Endothelial cell of umbilical vein (primary cell): ENCODE results near the gene UBASH3A. TPM values are rescaled to one million over a fixed set of nuclear protein-coding genes. Genes with fewer than 3 reads are reported as not detected.

ENCODE experiments used
- BruUV-seq: library from RNA; stranded (reverse); fragments of 400-500 nt; replicated peaks from 2 replicates; lab custom pipeline; 2021; lab: Mats Ljungman, UMichigan
- CTCF ChIA-PET: fragments of 300-600, 350-600 bp; sonication (Branson Sonifier 250); formaldehyde crosslinking; loops from one replicate; lab custom pipeline; 2021; ENCODE audit warnings: antibody characterized with exemption, inconsistent platforms; lab: Charles Lee
- POLR2A ChIA-PET: fragments of 300-600, 350-600 bp; sonication (Branson Sonifier 250); formaldehyde crosslinking; loops from one replicate; lab custom pipeline; 2021; ENCODE audit warnings: antibody characterized with exemption, inconsistent platforms; lab: Charles Lee
- DNase-seq: peaks from one replicate; pipeline ENCODE4 v3.0.0-alpha.2; 2011; ENCODE audit warnings: low read depth, low spot score
- FAIRE-seq: peaks from 2 replicates; lab custom pipeline; 2011; peaks lifted over from hg19 to GRCh38; lab: Jason Lieb, UNC
- H2AFZ ChIP-seq: 2 replicates; pipeline ENCODE4 v1.6.0; 2012; ENCODE audit warnings: low read depth, low read length, control low read depth, inconsistent platforms
- H3K27ac ChIP-seq: 2 replicates; pipeline ENCODE4 v1.5.1; 2011; ENCODE audit warnings: low read depth, mild to moderate bottlenecking, control low read depth, low read length, moderate library complexity; ENCODE audit not compliant: insufficient read depth
- H3K27me3 ChIP-seq, 2 experiments: 2 replicates each; pipeline versions ENCODE4 v1.6.0 to v1.6.1; 2011; ENCODE audit warnings: low read length in 2 of 2, mixed read lengths in 1 of 2; ENCODE audit not compliant: control insufficient read depth in 2 of 2, insufficient read depth in 2 of 2
- H3K36me3 ChIP-seq, 2 experiments: 2 replicates in 1 of 2; 3 replicates in 1 of 2; pipeline ENCODE4 v1.5.1; 2011; ENCODE audit warnings: low read length in 2 of 2, mild to moderate bottlenecking in 1 of 2, moderate library complexity in 1 of 2; ENCODE audit not compliant: control insufficient read depth in 2 of 2, insufficient read depth in 2 of 2; ENCODE audit errors: extremely low read depth in 1 of 2
- H3K4me1 ChIP-seq: 3 replicates; pipeline ENCODE4 v1.5.1; 2011; ENCODE audit warnings: mild to moderate bottlenecking, low read length; ENCODE audit not compliant: control insufficient read depth, insufficient read depth; ENCODE audit errors: extremely low read depth
- H3K4me2 ChIP-seq: 2 replicates; pipeline ENCODE4 v1.6.1; 2011; ENCODE audit warnings: low read length, control low read depth, mixed read lengths; ENCODE audit not compliant: insufficient read depth
- H3K4me3 ChIP-seq, 3 experiments: fragments of 200-600 bp in 1 of 3; sonication (generic), shearing (Covaris generic) in 1 of 3; replicated peaks in 1 of 3; 2 replicates each; pipeline ENCODE4 v1.5.1; 2011 to 2016; ENCODE audit warnings: control low read depth in 3 of 3, low read length in 3 of 3, mild to moderate bottlenecking in 2 of 3, inconsistent platforms in 1 of 3, low read depth in 1 of 3, moderate library complexity in 1 of 3; ENCODE audit not compliant: insufficient read depth in 1 of 3
- H3K79me2 ChIP-seq: 2 replicates; pipeline ENCODE4 v1.6.0; 2012; ENCODE audit warnings: low read length, inconsistent platforms; ENCODE audit not compliant: control insufficient read depth, insufficient read depth
- H3K9ac ChIP-seq: replicated peaks from 2 replicates; pipeline ENCODE3; 2011; ENCODE audit warnings: low read length, control low read depth; ENCODE audit not compliant: insufficient read depth; ENCODE audit errors: extremely low read depth
- H3K9me1 ChIP-seq: replicated peaks from 3 replicates; pipeline ENCODE4 v1.6.0; 2011; ENCODE audit warnings: mild to moderate bottlenecking, low read length; ENCODE audit not compliant: control insufficient read depth, insufficient read depth; ENCODE audit errors: extremely low read depth
- H3K9me3 ChIP-seq: replicated peaks from 2 replicates; pipeline ENCODE4 v1.5.1; 2012; ENCODE audit warnings: low read length, inconsistent platforms; ENCODE audit not compliant: control insufficient read depth, insufficient read depth
- H4K20me1 ChIP-seq: replicated peaks from 2 replicates; pipeline ENCODE3; 2011; ENCODE audit warnings: mild to moderate bottlenecking, low read length; ENCODE audit not compliant: control insufficient read depth, insufficient read depth; ENCODE audit errors: extremely low read depth
- CTCF ChIP-seq, 2 donors: IDR thresholded peaks; 1 replicate in 1 of 2; 2 replicates in 1 of 2; pipeline ENCODE4 v1.5.1; 2011; ENCODE audit warnings: low read length in 2 of 2, mild to moderate bottlenecking in 2 of 2, moderate library complexity in 2 of 2, control low read depth in 1 of 2, inconsistent platforms in 1 of 2, low read depth in 1 of 2; ENCODE audit not compliant: insufficient read depth in 1 of 2; ENCODE audit errors: extremely low read depth in 1 of 2
- EZH2 ChIP-seq: IDR thresholded peaks from 2 replicates; pipeline ENCODE4 v1.6.1; 2012; ENCODE audit warnings: borderline replicate concordance, low read depth, mild to moderate bottlenecking, moderate library complexity, low read length, inconsistent platforms; ENCODE audit not compliant: severe bottlenecking
- FOS ChIP-seq: IDR thresholded peaks from 2 replicates; pipeline ENCODE4 v1.6.1; 2011; ENCODE audit warnings: mild to moderate bottlenecking, low read length, moderate library complexity, borderline replicate concordance; ENCODE audit not compliant: insufficient read depth
- GATA2 ChIP-seq: IDR thresholded peaks from 2 replicates; pipeline ENCODE4 v1.7.0; 2011; ENCODE audit warnings: low read depth, mild to moderate bottlenecking, moderate library complexity, mixed read lengths, low read length; ENCODE audit not compliant: insufficient read length, insufficient read depth
- JUN ChIP-seq: IDR thresholded peaks from 2 replicates; pipeline ENCODE4 v1.6.1; 2011; ENCODE audit warnings: borderline replicate concordance, low read depth; ENCODE audit not compliant: insufficient read length, insufficient read depth
- MAX ChIP-seq: IDR thresholded peaks from 2 replicates; pipeline ENCODE4 v1.6.1; 2011; ENCODE audit not compliant: insufficient read depth, insufficient read length
- MYC ChIP-seq: IDR thresholded peaks from one replicate; pipeline ENCODE4 v1.6.1; 2011; ENCODE audit warnings: mild to moderate bottlenecking, low read depth, low read length
- POLR2A ChIP-seq: IDR thresholded peaks from 2 replicates; pipeline ENCODE4 v1.6.1; 2012; ENCODE audit warnings: low read depth, mild to moderate bottlenecking, control low read depth, low read length
- POLR2AphosphoS5 ChIP-seq: IDR thresholded peaks from 2 replicates; pipeline ENCODE4 v1.6.1; 2012; ENCODE audit warnings: low read depth, mild to moderate bottlenecking, control low read depth, low read length, moderate library complexity; ENCODE audit not compliant: insufficient read depth
- dilution Hi-C: fragments of 300-500 bp; cut with MboI; formaldehyde crosslinking; loops from one replicate; pipeline ENCODE4 v1.15.0; 2019; ENCODE audit warnings: low sequenced_read_pairs; ENCODE audit not compliant: extremely low pct_ligation_motif_present
- intact Hi-C: fragments of 100-400 bp; cut with micrococcal nuclease; formaldehyde crosslinking; loops from one replicate; pipeline ENCODE4 v1.10.0; 2022
- polyA plus RNA-seq, 4 experiments: library from polyadenylated mRNA; depleted of rRNA in 3 of 4; stranded (reverse) in 3 of 4; unstranded in 1 of 4; fragments of >200 nt; gene quantifications; 2 replicates each; pipeline versions ENCODE4 v1.2.1 to v1.2.3, GENCODE V29; 2011 to 2012; ENCODE audit warnings: missing spikeins in 1 of 4
- total RNA-seq: library from RNA; stranded (reverse); gene quantifications from 2 replicates; pipeline ENCODE4 v1.2.3, GENCODE V29; 2021

Gene UBASH3A
- total and polyA plus RNA-seq, 2 donors (not counting 3 experiments of a cell fraction or from before 2014, with no cell fraction given) = not detected

GRCh38 chr21:42390193-42390592 lies 13.5 kb upstream of the UBASH3A start:
- Histone ChIP-seq H3K36me3 (no peaks in the 10 kb centered on the region), H3K27me3 (peaks cover 4 to 30% of the 10 kb centered on the region in 2 experiments), H3K4me3 (no peak overlapping the region), H3K27ac (no peak overlapping the region), H4K20me1 (no peaks in the 10 kb centered on the region), H3K4me2 (no peak overlapping the region), H3K9me1 (no peaks in the 10 kb centered on the region), H3K79me2 (no peaks in the 10 kb centered on the region), H3K9me3 (no peaks in the 10 kb centered on the region), H3K4me1 (no peaks in the 10 kb centered on the region), H3K9ac (no peak overlapping the region), H2AFZ (no peak overlapping the region)
- dilution Hi-C loops = no loop called here
- ChIA-PET CTCF (no interaction called here), POLR2A (no interaction called here)
- intact Hi-C loops = no loop called here
- DNase-seq (no peak), FAIRE-seq (no peak)
- BruUV-seq = no TSS peak
- TF ChIP-seq POLR2AphosphoS5 (no peak), FOS (no peak), JUN (no peak), EZH2 (no peak), POLR2A (no peak), MYC (no peak), CTCF (IDR thresholded peaks at IDR 0.05; ENCODE audit: extremely low read depth in 1 of 2, insufficient read depth in 1 of 2, low read depth in 1 of 2, low read length in 2 of 2) (no peak), GATA2 (no peak), MAX (no peak)
